Heart left ventricle (tissue), 16 donors: ENCODE measurements around the gene LBHD1. TPM values are rescaled to one million over a fixed set of nuclear protein-coding genes. Genes with fewer than 3 reads are reported as not detected.

Experiments used
- ATAC-seq, 4 donors: fragments of 200-7000 bp; cut with Tn5 transposase; one replicate each; pipeline ENCODE4 v1.9.1; 2020 to 2022; ENCODE audit warnings: moderate library complexity in 4 of 4, mild to moderate bottlenecking in 3 of 4, moderate number of reproducible peaks in 1 of 4
- DNase-seq, 5 donors: peaks; one replicate each; pipeline ENCODE4 v3.0.0-alpha.2; 2020
- H3K27ac ChIP-seq, 12 donors: fragments of 200-600 bp; sonication (generic) in 4 of 12; one replicate each; pipeline versions ENCODE4 v1.5.0 to v1.8.0; 2016 to 2022; ENCODE audit warnings: mild to moderate bottlenecking in 2 of 12
- H3K27me3 ChIP-seq, 9 donors: fragments of 200-600 bp; sonication (generic) in 2 of 9; one replicate each; pipeline versions ENCODE4 v1.5.1 to v1.8.0; 2016 to 2022; ENCODE audit warnings: mild to moderate bottlenecking in 3 of 9
- H3K36me3 ChIP-seq, 9 donors: fragments of 200-600 bp; sonication (generic) in 2 of 9; one replicate each; pipeline versions ENCODE4 v1.5.0 to v1.8.0; 2018 to 2022; ENCODE audit warnings: mild to moderate bottlenecking in 2 of 9
- H3K4me1 ChIP-seq, 12 donors: fragments of 200-600 bp; sonication (generic) in 4 of 12; one replicate each; pipeline versions ENCODE4 v1.5.0 to v1.8.0; 2016 to 2022; ENCODE audit warnings: mild to moderate bottlenecking in 3 of 12
- H3K4me3 ChIP-seq, 12 donors: fragments of 200-600 bp; sonication (generic) in 4 of 12; one replicate each; pipeline versions ENCODE4 v1.5.0 to v1.8.0; 2017 to 2022; ENCODE audit warnings: mild to moderate bottlenecking in 9 of 12, moderate library complexity in 4 of 12
- H3K9me3 ChIP-seq, 12 donors: fragments of 200-600 bp; sonication (generic) in 4 of 12; one replicate each; pipeline versions ENCODE4 v1.5.0 to v1.8.0; 2016 to 2022; ENCODE audit warnings: mild to moderate bottlenecking in 1 of 12
- POLR2A ChIP-seq, 2 donors: fragments of 450-650 bp; IDR thresholded peaks; one replicate each; pipeline ENCODE4 v1.6.1; 2017; ENCODE audit warnings: antibody characterized with exemption in 2 of 2, mild to moderate bottlenecking in 2 of 2, moderate library complexity in 2 of 2
- WGBS, 4 donors: extraction: QIAGEN DNeasy Blood & Tissue Kit in 2 of 4; methylation state at CpG; one replicate each; pipeline versions ENCODE4 v1.1.5 to v1.1.7; 2013 to 2018; 5-methylcytosine and 5-hydroxymethylcytosine counted together
- intact Hi-C, 10 donors: fragments of 100-400 bp; cut with DNase I; formaldehyde crosslinking; loops; one replicate each; pipeline versions ENCODE4 v1.11.1 to v1.14.2; 2022
- polyA plus RNA-seq, 2 donors: library from polyadenylated mRNA; stranded (reverse); fragments of 200-250 nt; gene quantifications; one replicate each; pipeline ENCODE4 v1.2.3, GENCODE V29; 2013
- total RNA-seq, 9 donors: library from RNA; depleted of rRNA in 2 of 9; stranded (reverse); fragments of >200 nt in 2 of 9; fragmentation: NEBNext Ultra II Directional in 3 of 9; extraction: Animal tissue kit (Norgen Biotek cat#: 25700) in 3 of 9; gene quantifications; one replicate each; pipeline versions ENCODE4 v1.1.0 to v1.2.4, GENCODE V29; 2016 to 2023
- TF ChIP-seq, protein P1 (sequence below), 12 donors: fragments of 200-600 bp; sonication (generic) in 4 of 12; IDR thresholded peaks; one replicate each; pipeline versions ENCODE4 v1.5.0 to v1.8.0; 2018 to 2022; ENCODE audit warnings: antibody characterized with exemption in 12 of 12, mild to moderate bottlenecking in 5 of 12
- donor health status: ischemic (EF 13 %, LVEDD 7.1; RV severe dilation, severe dysfunction).
- donor health status: healthy with polysubstance abuse.
- donor health status: DM: no; HTN: yes; CAD: no.
- donor health status: DM: no; HTN: no; CAD: no.
- donor health status: ischemic (EF 25% LVEDD 6.9; RV normal size, moderate dysfunction).
- donor health status: ischemic (EF 25% LVEDD 5.7; RV mildly dilated, moderate dysfunction).
- donor health status: healthy.
- donor health status: DM: yes; HTN: yes; CAD: no.
- donor health status: ischemic (EF 35%, LVEDD 5.7; RV mildly dilated, moderate dysfunction).
- donor health status: nonischemic (EF 11% LVEDD 7.7; RV severe dilation, severe dysfunction).
- donor health status: DM: yes; HTN: yes; CAD: no.
- donor health status: PGD.
- donor health status: ischemic (EF 29% LVEDD 5.4; RV normal size, mild dysfunction).
- donor health status: nonischemic (EF 23%, LVEDD 6.1; RV moderate dilation, normal function).

The LBHD1 gene
- total and polyA plus RNA-seq, 11 donors: 1.4 to 6.3 (median 2.4) TPM

DNA sequence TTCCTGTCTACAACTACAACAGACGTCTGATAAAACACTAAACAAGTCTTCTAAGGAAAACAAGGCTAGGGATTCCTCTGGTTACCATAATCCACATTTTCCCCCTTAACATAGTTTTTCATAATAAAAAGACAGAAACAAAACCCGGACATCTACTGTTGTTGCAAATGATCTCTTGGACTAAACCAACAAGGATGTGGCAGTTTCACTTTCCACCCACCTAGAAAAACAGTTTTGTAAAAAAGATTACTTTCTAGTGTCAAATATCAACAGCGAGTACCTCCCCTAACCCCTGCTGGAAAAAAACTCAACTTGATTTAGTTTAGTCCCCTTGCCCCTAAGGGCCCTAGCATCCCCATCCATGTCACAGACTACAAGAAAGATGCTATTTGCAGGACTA is 40.8 kb upstream of the LBHD1 start:
- no peaks in the 10 kb centered on the region for H3K9me3 ChIP-seq
- no peak for TF ChIP-seq POLR2A (IDR thresholded peaks at IDR 0.05)
- TF ChIP-seq, protein P1, sequence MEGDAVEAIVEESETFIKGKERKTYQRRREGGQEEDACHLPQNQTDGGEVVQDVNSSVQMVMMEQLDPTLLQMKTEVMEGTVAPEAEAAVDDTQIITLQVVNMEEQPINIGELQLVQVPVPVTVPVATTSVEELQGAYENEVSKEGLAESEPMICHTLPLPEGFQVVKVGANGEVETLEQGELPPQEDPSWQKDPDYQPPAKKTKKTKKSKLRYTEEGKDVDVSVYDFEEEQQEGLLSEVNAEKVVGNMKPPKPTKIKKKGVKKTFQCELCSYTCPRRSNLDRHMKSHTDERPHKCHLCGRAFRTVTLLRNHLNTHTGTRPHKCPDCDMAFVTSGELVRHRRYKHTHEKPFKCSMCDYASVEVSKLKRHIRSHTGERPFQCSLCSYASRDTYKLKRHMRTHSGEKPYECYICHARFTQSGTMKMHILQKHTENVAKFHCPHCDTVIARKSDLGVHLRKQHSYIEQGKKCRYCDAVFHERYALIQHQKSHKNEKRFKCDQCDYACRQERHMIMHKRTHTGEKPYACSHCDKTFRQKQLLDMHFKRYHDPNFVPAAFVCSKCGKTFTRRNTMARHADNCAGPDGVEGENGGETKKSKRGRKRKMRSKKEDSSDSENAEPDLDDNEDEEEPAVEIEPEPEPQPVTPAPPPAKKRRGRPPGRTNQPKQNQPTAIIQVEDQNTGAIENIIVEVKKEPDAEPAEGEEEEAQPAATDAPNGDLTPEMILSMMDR (IDR thresholded peaks at IDR 0.05): no peak
- no peak for ATAC-seq
- peaks cover 0 to 48% (median 31%) of the 10 kb centered on the region in 12 donors for H3K4me1 ChIP-seq
- H3K36me3 ChIP-seq: peaks cover 9 to 78% (median 75%) of the 10 kb centered on the region in 9 donors
- intact Hi-C loops: no loop called here
- peak overlapping the region in 11 of 12 donors; percentile 32 to 80 (median 62) for H3K27ac ChIP-seq
- H3K4me3 ChIP-seq: no peak overlapping the region
- DNase-seq: no peak
- WGBS, 4 donors: 57 to 79% (median 65%) methylated on average over 3 of the region's 3 CpGs
- no peaks in the 10 kb centered on the region for H3K27me3 ChIP-seq

DNA sequence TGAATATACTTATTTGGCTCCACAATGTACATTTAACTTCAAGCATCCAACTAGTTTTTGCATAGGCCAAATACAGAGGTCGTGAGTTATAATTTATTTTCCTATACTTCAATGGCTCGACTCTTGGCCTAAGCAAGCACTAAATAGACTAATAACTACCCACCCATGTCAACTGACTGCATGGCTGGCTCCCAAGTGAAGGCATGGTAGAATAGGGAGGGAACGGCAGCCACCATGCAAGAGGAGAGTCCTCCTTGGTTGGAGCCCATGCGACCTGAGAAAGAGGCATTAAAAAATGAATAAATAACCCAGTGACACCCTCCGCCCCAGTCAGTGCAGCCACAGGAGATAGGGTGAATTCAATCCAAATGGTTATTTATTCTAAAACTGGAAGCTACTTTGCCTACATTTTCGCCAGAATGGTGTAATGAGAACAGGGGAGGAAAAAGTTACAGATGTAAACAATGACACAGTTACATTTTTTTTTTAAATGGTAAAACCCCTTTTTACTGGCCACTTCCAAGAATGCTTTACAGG is 40.3 kb upstream of the LBHD1 start:
- Histone ChIP-seq H3K27me3 (no peaks in the 10 kb centered on the region), H3K9me3 (no peaks in the 10 kb centered on the region), H3K4me3 (no peak overlapping the region), H3K4me1 (peaks cover 0 to 53% (median 29%) of the 10 kb centered on the region in 12 donors), H3K36me3 (peaks cover 9 to 73% (median 70%) of the 10 kb centered on the region in 9 donors), H3K27ac (peak overlapping the region in 10 of 12 donors; percentile 32 to 80 (median 62))
- TF ChIP-seq POLR2A (IDR thresholded peaks at IDR 0.05): no peak
- TF ChIP-seq, protein P1 (IDR thresholded peaks at IDR 0.05): no peak
- no peak for DNase-seq
- WGBS, 4 donors: 85 to 90% (median 87%) methylated on average over 6 of the region's 6 CpGs
- ATAC-seq: no peak
- intact Hi-C loops: no loop called here

DNA sequence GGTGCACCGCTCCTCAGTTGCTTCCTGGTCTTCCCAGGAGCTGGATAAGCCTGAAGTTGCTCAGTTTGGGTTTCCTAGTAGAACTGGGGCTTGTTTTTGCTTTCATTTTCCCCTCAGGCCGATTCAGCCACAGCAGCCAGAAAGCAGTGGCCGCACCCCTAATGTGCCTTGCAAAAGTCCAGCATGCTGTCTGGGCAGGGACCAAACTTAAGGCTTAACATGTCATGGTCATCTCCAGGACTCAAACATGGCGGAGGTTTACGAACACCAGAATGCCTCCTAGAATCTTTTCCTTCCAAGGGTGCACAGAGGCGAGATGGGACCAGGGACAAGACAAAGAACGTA is 37.9 kb upstream of the LBHD1 start:
- intact Hi-C loops: loop anchor here in 2 of 10 donors (2.0 kb wide), 1 partner anchor 17 kb away; the partner anchor contains the start of gene HNRNPUL2 (in 2 of the 2)
- WGBS, 4 donors: 63 to 74% (median 67%) methylated on average over 7 of the region's 7 CpGs
- H3K4me3 ChIP-seq: peak overlapping the region; percentile 21 to 75 (median 64)
- no peak for TF ChIP-seq POLR2A (IDR thresholded peaks at IDR 0.05)
- TF ChIP-seq, protein P1 (IDR thresholded peaks at IDR 0.05): no peak
- peak overlapping the region; percentile 90 to 99 (median 97) for H3K27ac ChIP-seq
- H3K4me1 ChIP-seq: peaks cover 0 to 72% (median 44%) of the 10 kb centered on the region in 12 donors
- H3K36me3 ChIP-seq: peaks cover 0 to 50% (median 47%) of the 10 kb centered on the region in 9 donors
- ATAC-seq (peak in 1 of 4 donors; percentile 0), DNase-seq (no peak)
- H3K27me3 ChIP-seq: no peaks in the 10 kb centered on the region
- H3K9me3 ChIP-seq: no peaks in the 10 kb centered on the region

DNA sequence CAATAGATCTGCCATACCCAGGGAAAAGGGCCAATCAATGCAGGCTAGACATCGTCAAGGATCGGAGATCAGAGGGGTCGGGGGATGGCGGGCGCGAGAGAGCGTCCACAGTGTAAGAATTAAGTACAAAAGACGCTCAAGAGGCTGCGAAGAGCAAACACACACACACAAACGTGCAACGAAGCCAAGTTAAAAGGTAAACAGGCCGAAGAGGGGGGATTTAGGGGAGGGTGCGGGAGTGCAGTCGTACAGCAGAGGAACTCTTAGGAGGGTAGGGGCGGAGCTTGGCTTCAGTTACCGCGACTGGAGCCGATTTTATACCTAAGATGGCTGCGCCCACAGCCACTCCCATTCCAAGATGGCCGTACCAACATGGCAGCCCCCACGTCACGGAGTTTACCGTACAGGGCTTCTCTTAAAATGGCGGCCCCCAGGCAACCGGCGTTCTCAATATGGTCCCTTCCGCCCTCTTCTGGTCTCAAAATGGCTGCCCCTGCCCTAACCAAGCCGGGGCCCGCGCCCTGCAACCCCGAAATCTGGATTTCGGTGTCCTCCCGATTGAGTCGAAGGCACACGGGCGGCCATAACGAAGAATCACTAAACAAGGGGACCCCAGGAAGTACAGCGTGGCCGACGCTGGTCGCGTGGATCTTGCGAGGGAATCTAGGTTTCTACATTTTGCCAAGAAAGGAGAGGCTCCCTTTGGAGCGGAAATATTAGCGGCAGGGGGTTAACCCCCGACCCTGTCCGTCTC is 37.4 kb upstream of the LBHD1 start:
- DNase-seq: peak; percentile 97 to 99 (median 98)
- TF ChIP-seq, protein P1 (IDR thresholded peaks at IDR 0.05): peak in 4 of 12 donors; percentile 8 to 50 (median 26)
- peak in 1 of 2 donors; percentile 63 for TF ChIP-seq POLR2A (IDR thresholded peaks at IDR 0.05)
- H3K9me3 ChIP-seq: no peaks in the 10 kb centered on the region
- WGBS, 4 donors: 1 to 3% (median 1%) methylated on average over 29 to 47 of the region's 47 CpGs
- peak overlapping the region; percentile 90 to 99 (median 97) for H3K27ac ChIP-seq
- H3K4me1 ChIP-seq: peaks cover 0 to 72% (median 45%) of the 10 kb centered on the region in 12 donors
- H3K36me3 ChIP-seq: peaks cover 0 to 46% (median 41%) of the 10 kb centered on the region in 9 donors
- ATAC-seq: peak; percentile 84 to 92 (median 88)
- intact Hi-C loops: loop anchor here in 2 of 10 donors (1.0 to 5.0 kb wide), 4 partner anchors 17 to 42 kb away; partner anchors contain the start of genes C11orf98 (in 1 of the 2), CSKMT (in 1 of the 2), HNRNPUL2 (in 1 of the 2) and LBHD1 (in 1 of the 2)
- no peaks in the 10 kb centered on the region for H3K27me3 ChIP-seq
- H3K4me3 ChIP-seq: peak overlapping the region; percentile 38 to 75 (median 64)
